ENCODE measurements around the gene PSMB10.

Gene PSMB10

DNA sequence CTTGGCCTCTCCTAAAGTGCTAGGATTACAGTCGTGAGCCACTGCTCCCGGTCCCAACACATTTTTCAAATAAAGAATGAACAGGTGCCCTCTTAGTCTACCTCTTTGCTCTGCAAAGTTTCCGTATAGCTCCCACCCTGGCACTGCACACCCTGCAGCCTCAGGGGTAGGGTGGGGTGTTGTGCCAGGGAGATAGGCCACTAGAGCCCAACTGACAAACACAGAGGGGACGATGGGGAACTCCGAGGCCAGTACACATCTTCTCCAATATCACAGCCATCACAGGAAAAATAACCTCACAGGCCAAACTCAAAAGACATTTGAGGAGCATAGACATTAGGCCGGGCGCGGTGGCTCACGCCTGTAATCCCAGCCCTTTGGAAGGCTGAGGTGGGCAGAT, 34.5 kb upstream of the PSMB10 start:
- peaks cover 19% of the 10 kb centered on the region for H3K4me1 ChIP-seq (ENCODE audit: low read length)
- no peak overlapping the region for H3K4me3 ChIP-seq (ENCODE audit: low read length)
- H3K27ac ChIP-seq (ENCODE audit: low read length) = no peak overlapping the region
- H3K36me3 ChIP-seq (replicated peaks; ENCODE audit: low read depth, low read length) = peaks cover 2% of the 10 kb centered on the region
- H3K9ac ChIP-seq (ENCODE audit: low read length) = no peak overlapping the region
- TF ChIP-seq, protein P1, sequence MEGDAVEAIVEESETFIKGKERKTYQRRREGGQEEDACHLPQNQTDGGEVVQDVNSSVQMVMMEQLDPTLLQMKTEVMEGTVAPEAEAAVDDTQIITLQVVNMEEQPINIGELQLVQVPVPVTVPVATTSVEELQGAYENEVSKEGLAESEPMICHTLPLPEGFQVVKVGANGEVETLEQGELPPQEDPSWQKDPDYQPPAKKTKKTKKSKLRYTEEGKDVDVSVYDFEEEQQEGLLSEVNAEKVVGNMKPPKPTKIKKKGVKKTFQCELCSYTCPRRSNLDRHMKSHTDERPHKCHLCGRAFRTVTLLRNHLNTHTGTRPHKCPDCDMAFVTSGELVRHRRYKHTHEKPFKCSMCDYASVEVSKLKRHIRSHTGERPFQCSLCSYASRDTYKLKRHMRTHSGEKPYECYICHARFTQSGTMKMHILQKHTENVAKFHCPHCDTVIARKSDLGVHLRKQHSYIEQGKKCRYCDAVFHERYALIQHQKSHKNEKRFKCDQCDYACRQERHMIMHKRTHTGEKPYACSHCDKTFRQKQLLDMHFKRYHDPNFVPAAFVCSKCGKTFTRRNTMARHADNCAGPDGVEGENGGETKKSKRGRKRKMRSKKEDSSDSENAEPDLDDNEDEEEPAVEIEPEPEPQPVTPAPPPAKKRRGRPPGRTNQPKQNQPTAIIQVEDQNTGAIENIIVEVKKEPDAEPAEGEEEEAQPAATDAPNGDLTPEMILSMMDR (IDR thresholded peaks at IDR 0.05; ENCODE audit: low read depth, low read length) = no peak
- no peak for TF ChIP-seq EZH2phosphoT487 (IDR thresholded peaks at IDR 0.05; ENCODE audit: low read depth)
- peaks cover 14% of the 10 kb centered on the region for H3K79me2 ChIP-seq (ENCODE audit: low read length)
- no peaks in the 10 kb centered on the region for H3K27me3 ChIP-seq (ENCODE audit: low read depth, low read length)
- peaks cover 9% of the 10 kb centered on the region for H4K20me1 ChIP-seq (ENCODE audit: insufficient read depth, low read length)
- no peaks in the 10 kb centered on the region for H3K9me3 ChIP-seq (ENCODE audit: insufficient read depth, low read length)
- H2AFZ ChIP-seq (ENCODE audit: low read depth, low read length) = no peak overlapping the region
- no peak overlapping the region for H3K4me2 ChIP-seq (ENCODE audit: low read length)

DNA sequence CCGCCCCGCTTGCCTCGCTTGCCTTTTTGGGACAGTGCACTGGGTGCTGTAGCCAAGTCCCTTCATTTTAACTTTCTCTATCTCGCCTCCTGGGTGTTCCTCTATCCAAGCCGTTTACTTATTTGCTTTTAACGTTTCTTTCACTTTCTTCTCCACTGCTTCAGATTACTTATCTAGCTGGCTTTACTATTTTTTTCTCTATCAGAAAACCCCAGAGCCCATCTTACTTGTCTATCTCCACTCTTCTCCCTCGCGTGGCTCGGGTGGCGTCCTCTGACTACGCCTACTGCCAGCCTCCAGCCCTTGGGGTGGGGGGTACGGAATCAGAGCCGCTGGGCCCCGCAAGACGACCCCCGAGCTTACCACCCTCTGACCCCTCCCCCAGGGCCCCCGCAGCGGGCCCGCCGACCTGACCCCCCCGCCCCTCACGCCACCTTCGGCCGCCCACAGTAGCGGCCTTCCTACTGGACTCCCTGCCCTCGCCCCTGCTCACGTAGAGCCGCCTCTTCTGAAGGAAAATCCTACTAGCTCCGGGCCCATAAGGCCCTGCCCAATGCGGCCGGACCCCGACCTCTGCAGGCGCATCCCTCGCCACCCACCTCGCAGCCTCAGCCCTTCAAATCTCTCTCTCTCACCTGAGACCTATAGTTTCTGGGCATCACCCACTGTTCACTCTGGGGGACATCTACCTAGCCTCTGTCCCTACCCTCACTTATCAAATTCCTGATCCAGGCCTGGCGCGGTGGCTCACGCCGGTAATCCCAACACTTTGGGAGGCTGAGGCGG, 32.8 kb upstream of the PSMB10 start:
- no peaks in the 10 kb centered on the region for H3K27me3 ChIP-seq (ENCODE audit: low read depth, low read length)
- peaks cover 12% of the 10 kb centered on the region; the same call in 1 of the 2 replicates for H3K4me1 ChIP-seq (ENCODE audit: low read length)
- peak overlapping the region; percentile 69; the same call in 1 of the 2 replicates for H2AFZ ChIP-seq (ENCODE audit: low read depth, low read length)
- peak overlapping the region; percentile 86 for H3K4me2 ChIP-seq (ENCODE audit: low read length)
- H3K27ac ChIP-seq (ENCODE audit: low read length) = no peak overlapping the region
- H4K20me1 ChIP-seq (ENCODE audit: insufficient read depth, low read length) = peaks cover 17% of the 10 kb centered on the region
- H3K79me2 ChIP-seq (ENCODE audit: low read length) = peaks cover 14% of the 10 kb centered on the region
- peaks cover 2% of the 10 kb centered on the region for H3K36me3 ChIP-seq (replicated peaks; ENCODE audit: low read depth, low read length)
- TF ChIP-seq, protein P1 (IDR thresholded peaks at IDR 0.05; ENCODE audit: low read depth, low read length) = no peak
- TF ChIP-seq EZH2phosphoT487 (IDR thresholded peaks at IDR 0.05; ENCODE audit: low read depth) = no peak
- H3K4me3 ChIP-seq (ENCODE audit: low read length) = peak overlapping the region; percentile 83
- no peaks in the 10 kb centered on the region for H3K9me3 ChIP-seq (ENCODE audit: insufficient read depth, low read length)
- peak overlapping the region; percentile 76 for H3K9ac ChIP-seq (ENCODE audit: low read length)

DNA sequence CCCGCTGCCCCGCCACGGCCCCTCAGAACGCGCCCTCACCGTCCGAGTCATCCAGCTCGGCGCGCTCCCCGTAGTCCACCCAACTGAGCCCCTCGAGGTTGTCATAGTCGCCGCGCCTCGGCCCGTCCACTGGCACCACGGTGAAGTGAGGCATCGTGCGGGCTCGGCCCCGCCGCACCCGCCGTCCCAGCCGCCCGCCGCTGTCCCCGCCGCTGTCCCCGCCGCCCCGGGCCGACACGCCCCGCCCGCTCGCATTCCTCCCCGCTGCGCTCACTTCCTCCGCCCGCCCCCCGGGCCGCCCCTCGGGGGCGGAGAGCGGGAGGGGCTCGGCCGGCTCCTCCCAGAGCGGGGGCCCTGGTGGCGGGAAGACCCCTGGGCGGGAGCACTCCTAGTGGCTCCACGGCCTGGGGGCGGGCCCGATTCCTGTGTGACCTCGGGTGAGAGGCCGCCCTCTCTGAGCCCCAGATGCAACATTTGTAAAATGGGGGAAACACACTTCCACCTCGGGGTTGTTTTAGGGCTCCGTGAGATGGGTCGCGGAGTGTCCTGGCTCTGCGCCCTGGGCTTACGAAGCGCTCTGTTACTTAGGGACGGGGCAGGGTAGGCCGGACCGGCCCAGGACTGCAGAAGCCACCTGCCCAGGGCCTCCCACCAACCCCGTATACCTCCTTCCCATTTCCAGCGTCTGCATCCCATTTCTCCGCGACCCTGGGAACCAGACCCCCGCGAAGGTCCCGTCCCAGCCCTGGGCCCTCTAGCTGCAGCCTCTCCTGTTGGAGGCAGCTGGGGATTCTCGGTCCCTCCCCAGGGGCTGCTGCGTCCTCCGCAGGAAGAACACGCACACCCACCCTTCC, 32.0 kb upstream of the PSMB10 start, which contains the start of gene SLC12A4:
TSS of gene SLC12A4 (minus strand) at position 238 of the 854 bp plus-strand sequence. CDS start at position 154, 84 bp downstream.
- peaks cover 20% of the 10 kb centered on the region for H4K20me1 ChIP-seq (ENCODE audit: insufficient read depth, low read length)
- H3K4me2 ChIP-seq (ENCODE audit: low read length) = peak within 1 kb of the TSS; percentile 86
- peak within 1 kb of the TSS; percentile 33 for H3K27ac ChIP-seq (ENCODE audit: low read length)
- peak within 1 kb of the TSS; percentile 83 for H3K4me3 ChIP-seq (ENCODE audit: low read length)
- H3K27me3 ChIP-seq (ENCODE audit: low read depth, low read length) = no peaks in the 10 kb centered on the region
- H3K9ac ChIP-seq (ENCODE audit: low read length) = peak within 1 kb of the TSS; percentile 77
- H3K36me3 ChIP-seq (replicated peaks; ENCODE audit: low read depth, low read length) = peaks cover 2% of the 10 kb centered on the region
- H2AFZ ChIP-seq (ENCODE audit: low read depth, low read length) = peak within 1 kb of the TSS; percentile 69; the same call in 1 of the 2 replicates
- H3K9me3 ChIP-seq (ENCODE audit: insufficient read depth, low read length) = no peaks in the 10 kb centered on the region
- H3K4me1 ChIP-seq (ENCODE audit: low read length) = peaks cover 12% of the 10 kb centered on the region; the same call in 1 of the 2 replicates
- TF ChIP-seq, protein P1 (IDR thresholded peaks at IDR 0.05; ENCODE audit: low read depth, low read length) = no peak
- peaks cover 14% of the 10 kb centered on the region for H3K79me2 ChIP-seq (ENCODE audit: low read length)

DNA sequence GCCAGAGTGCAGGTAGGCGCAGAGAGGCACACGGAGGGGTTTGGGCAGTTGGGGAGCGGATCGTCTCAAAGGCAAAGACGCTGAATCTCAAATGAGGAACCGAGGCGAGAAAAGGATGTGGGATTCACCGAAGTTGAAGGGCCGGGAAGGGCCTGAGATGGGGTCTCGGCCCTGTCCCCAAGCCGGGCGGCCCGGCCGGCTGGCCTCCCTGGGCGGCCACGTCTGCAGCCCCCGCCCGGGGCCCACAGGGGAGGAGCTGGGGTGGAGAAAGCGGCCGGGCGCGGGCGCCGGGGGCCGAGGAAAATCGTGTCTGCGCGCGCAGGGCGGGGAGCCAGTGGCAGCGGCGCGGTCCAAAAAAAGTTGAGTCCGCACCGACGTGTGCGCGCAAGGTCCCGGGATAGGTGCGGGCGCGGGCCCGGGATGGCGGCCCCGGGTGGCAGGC, 31.3 kb upstream of the PSMB10 start:
- Histone ChIP-seq H3K27me3 (ENCODE audit: low read depth, low read length) (no peaks in the 10 kb centered on the region), H2AFZ (ENCODE audit: low read depth, low read length) (no peak overlapping the region; the same call in 1 of the 2 replicates), H3K4me3 (ENCODE audit: low read length) (peak overlapping the region; percentile 83), H3K79me2 (ENCODE audit: low read length) (peaks cover 14% of the 10 kb centered on the region), H3K4me1 (ENCODE audit: low read length) (peaks cover 12% of the 10 kb centered on the region; the same call in 1 of the 2 replicates), H3K9me3 (ENCODE audit: insufficient read depth, low read length) (no peaks in the 10 kb centered on the region), H3K27ac (ENCODE audit: low read length) (no peak overlapping the region), H3K36me3 (replicated peaks; ENCODE audit: low read depth, low read length) (peaks cover 2% of the 10 kb centered on the region), H4K20me1 (ENCODE audit: insufficient read depth, low read length) (peaks cover 20% of the 10 kb centered on the region), H3K9ac (ENCODE audit: low read length) (peak overlapping the region; percentile 77), H3K4me2 (ENCODE audit: low read length) (peak overlapping the region; percentile 86)
- TF ChIP-seq, protein P1 (IDR thresholded peaks at IDR 0.05; ENCODE audit: low read depth, low read length) = no peak
- no peak for TF ChIP-seq EZH2phosphoT487 (IDR thresholded peaks at IDR 0.05; ENCODE audit: low read depth)
